ENCODE measurements around the gene FZD2.
"Not testable (repeated sequence)": the region's sequence is repeated elsewhere in the genome, so short reads cannot be mapped to it uniquely, and the experiment has no call there.

Gene FZD2

GRCh38 chr17:44527954-44528353, 29.3 kb upstream of the FZD2 start:
- ChIA-PET CTCF (interaction anchor here (1.2 to 10.1 kb wide), 3 partner anchors 56 to 109 kb away, joined by 3 to 309 read pairs (median 3); no protein-coding TSS in a partner anchor), POLR2A (interaction anchor here (1.5 kb wide), 1 partner anchor 16 kb away, joined by 4 read pairs; no protein-coding TSS in a partner anchor)
- TF ChIP-seq, protein P1, sequence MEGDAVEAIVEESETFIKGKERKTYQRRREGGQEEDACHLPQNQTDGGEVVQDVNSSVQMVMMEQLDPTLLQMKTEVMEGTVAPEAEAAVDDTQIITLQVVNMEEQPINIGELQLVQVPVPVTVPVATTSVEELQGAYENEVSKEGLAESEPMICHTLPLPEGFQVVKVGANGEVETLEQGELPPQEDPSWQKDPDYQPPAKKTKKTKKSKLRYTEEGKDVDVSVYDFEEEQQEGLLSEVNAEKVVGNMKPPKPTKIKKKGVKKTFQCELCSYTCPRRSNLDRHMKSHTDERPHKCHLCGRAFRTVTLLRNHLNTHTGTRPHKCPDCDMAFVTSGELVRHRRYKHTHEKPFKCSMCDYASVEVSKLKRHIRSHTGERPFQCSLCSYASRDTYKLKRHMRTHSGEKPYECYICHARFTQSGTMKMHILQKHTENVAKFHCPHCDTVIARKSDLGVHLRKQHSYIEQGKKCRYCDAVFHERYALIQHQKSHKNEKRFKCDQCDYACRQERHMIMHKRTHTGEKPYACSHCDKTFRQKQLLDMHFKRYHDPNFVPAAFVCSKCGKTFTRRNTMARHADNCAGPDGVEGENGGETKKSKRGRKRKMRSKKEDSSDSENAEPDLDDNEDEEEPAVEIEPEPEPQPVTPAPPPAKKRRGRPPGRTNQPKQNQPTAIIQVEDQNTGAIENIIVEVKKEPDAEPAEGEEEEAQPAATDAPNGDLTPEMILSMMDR (IDR thresholded peaks at IDR 0.05; ENCODE audit: insufficient read depth, low read length, missing control alignments) = no peak
- no peak overlapping the region for H3K4me3 ChIP-seq (ENCODE audit: low read depth, low read length)
- no peak for DNase-seq (ENCODE audit: low read depth, low spot score)

GRCh38 chr17:44529864-44530263, 27.4 kb upstream of the FZD2 start:
- POLR2A ChIA-PET = no interaction called here

GRCh38 chr17:44530896-44531418, 26.3 kb upstream of the FZD2 start:
- no peak for DNase-seq (ENCODE audit: low read depth, low spot score)
- ChIA-PET CTCF (interaction anchor here (0.6 to 10.1 kb wide), 12 partner anchors 9 to 321 kb away, joined by 3 to 309 read pairs (median 24); no protein-coding TSS in a partner anchor), POLR2A (no interaction called here)
- TF ChIP-seq, protein P1 (IDR thresholded peaks at IDR 0.05; ENCODE audit: insufficient read depth, low read length, missing control alignments) = no peak
- no peak overlapping the region for H3K4me3 ChIP-seq (ENCODE audit: low read depth, low read length)

More at GRCh38 chr17:44529864-44530263, 27.4 kb upstream of the FZD2 start:
- no peak for DNase-seq (ENCODE audit: low read depth, low spot score)
- CTCF ChIA-PET = interaction anchor here (1.1 to 10.1 kb wide), 6 partner anchors 100 to 320 kb away, joined by 3 to 309 read pairs (median 6); no protein-coding TSS in a partner anchor
- TF ChIP-seq, protein P1 (IDR thresholded peaks at IDR 0.05; ENCODE audit: insufficient read depth, low read length, missing control alignments) = no peak
- no peak overlapping the region for H3K4me3 ChIP-seq (ENCODE audit: low read depth, low read length)

DNA sequence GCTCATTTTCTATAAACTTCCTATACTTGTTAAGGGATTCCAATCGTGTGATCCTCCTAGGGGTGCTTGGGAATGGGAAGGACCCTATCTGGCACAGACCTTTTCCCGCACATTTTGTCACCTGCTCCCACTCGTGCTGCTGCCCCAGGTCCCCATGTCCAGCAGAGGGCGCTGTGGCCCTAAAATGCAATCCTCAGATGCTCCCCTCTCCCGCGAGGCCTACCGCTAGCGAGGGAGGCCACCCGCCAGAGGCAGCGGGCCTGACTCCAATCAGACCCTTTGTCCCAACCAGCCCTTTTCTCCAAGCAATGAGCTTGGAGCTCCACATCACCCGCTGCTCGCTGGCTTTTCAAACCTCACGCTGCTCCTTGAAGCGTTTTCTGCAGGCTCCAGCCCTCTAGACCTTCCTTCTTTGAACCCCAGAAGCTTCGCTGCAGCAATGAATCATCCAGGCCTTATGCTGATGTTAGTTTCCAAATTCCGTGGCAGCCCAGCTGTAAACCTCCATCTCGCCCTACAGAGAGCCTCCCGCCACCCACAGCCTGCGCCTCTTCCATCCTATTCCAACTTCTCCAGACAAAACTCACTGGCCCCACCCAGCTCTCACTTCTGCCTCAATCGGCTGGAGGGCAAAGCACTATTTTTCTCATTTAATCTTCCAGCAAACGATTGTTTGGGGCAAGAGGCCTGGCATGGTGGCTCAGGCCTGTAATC, 23.6 kb upstream of the FZD2 start:
- ChIA-PET POLR2A (interaction anchor here (0.8 to 6.3 kb wide), 5 partner anchors 10 to 54 kb away, joined by 3 to 42 read pairs (median 11); partner anchors contain the start of gene FZD2), CTCF (interaction anchor here (0.7 to 10.1 kb wide), 52 partner anchors 9 to 324 kb away, joined by 3 to 309 read pairs (median 5); partner anchors contain the start of gene FZD2)
- DNase-seq (ENCODE audit: low read depth, low spot score) = no peak
- H3K4me3 ChIP-seq (ENCODE audit: low read depth, low read length) = peak overlapping the region; percentile 48
- TF ChIP-seq, protein P1 (IDR thresholded peaks at IDR 0.05; ENCODE audit: insufficient read depth, low read length, missing control alignments) = peak; percentile 97

- TF ChIP-seq, protein P1 (IDR thresholded peaks at IDR 0.05; ENCODE audit: insufficient read depth, low read length, missing control alignments) = no peak
- no peak overlapping the region for H3K4me3 ChIP-seq (ENCODE audit: low read depth, low read length)
- no peak for DNase-seq (ENCODE audit: low read depth, low spot score)
- ChIA-PET POLR2A (interaction anchor here (6.3 kb wide), 1 partner anchor 21 kb away, joined by 42 read pairs; the partner anchor contains the start of gene FZD2), CTCF (interaction anchor here (0.8 to 10.1 kb wide), 13 partner anchors 8 to 136 kb away, joined by 3 to 309 read pairs (median 4); no protein-coding TSS in a partner anchor)
Measured at GRCh38 chr17:44536090-44536953, 21.0 kb upstream of the FZD2 start.

GRCh38 chr17:44537922-44538321, 19.4 kb upstream of the FZD2 start:
- not testable (repeated sequence) for DNase-seq (ENCODE audit: low read depth, low spot score); H3K4me3 ChIP-seq (ENCODE audit: low read depth, low read length)
- ChIA-PET CTCF (interaction anchor here (0.9 to 10.1 kb wide), 3 partner anchors 15 to 101 kb away, joined by 4 to 309 read pairs (median 195); no protein-coding TSS in a partner anchor), POLR2A (interaction anchor here (6.3 kb wide), 1 partner anchor 20 kb away, joined by 42 read pairs; the partner anchor contains the start of gene FZD2)
